Measurements from ENCODE around the gene PARD6A. TPM values are rescaled to one million over a fixed set of nuclear protein-coding genes. Genes with fewer than 3 reads are reported as not detected.

The PARD6A gene
- total and polyA plus RNA-seq, 3 experiments from 2014 or later = 14.7 to 18.3 (median 16.7) TPM

DNA sequence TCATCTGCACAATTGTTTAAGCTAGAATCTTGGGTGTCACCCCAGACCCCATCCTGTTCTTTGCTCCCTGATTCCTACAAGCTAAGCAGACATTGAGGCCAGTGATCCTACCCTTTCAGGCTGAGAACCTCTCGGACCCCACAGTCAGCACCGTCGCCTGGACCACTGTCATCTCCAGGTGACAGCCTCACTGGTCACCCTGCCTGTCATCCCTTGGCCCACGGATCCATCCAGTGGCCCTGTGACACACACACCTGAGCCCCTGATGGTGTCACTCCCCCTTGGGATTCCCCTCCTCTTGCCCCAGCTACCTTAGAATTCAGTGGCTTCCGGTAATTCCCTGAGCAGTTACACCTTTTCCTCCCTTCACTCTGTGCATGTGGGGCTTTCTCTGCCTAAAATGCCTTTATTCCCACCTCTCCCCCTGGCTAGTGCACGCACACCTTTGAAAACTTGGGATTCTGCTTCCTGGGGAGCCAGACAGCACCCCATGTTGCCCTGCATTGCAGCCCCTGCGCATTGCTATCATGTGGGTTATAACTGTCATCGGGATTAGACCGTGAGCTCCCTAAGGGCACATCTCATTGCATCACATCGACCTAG lies 8.8 kb downstream of the PARD6A start:
- no peaks in the 10 kb centered on the region for H3K36me3 Mint-ChIP-seq
- peak overlapping the region in 1 of 8 donors; percentile 77 for H3K27ac Mint-ChIP-seq
- POLR2A ChIA-PET = interaction anchor here (2.8 kb wide), 1 partner anchor 107 kb away, joined by 9 read pairs; the partner anchor contains the start of gene CTCF
- no peak for DNase-seq
- H3K4me3 Mint-ChIP-seq = peak overlapping the region in 2 of 7 donors; percentile 45 to 64
- H3K9me3 Mint-ChIP-seq = no peaks in the 10 kb centered on the region
- no peaks in the 10 kb centered on the region for H3K27me3 ChIP-seq (ENCODE audit: insufficient read depth, low read length, poor library complexity, severe bottlenecking)
- no peak overlapping the region for H3K4me3 ChIP-seq (ENCODE audit: low read length)
- peaks cover 7 to 22% (median 8%) of the 10 kb centered on the region in 3 donors for H3K4me1 Mint-ChIP-seq
- no peak overlapping the region for H3K27ac ChIP-seq (ENCODE audit: low read depth, low read length)
- H3K9me3 ChIP-seq (ENCODE audit: low read length) = no peaks in the 10 kb centered on the region
- no peaks in the 10 kb centered on the region for H3K27me3 Mint-ChIP-seq
- CTCF ChIA-PET = interaction anchor here (1.4 to 7.7 kb wide), 6 partner anchors 10 to 156 kb away, joined by 3 to 95 read pairs (median 14); partner anchors contain the start of genes ACD and CTCF
- peaks cover 17% of the 10 kb centered on the region for H3K4me1 ChIP-seq (ENCODE audit: insufficient read depth, low read length)
- no peaks in the 10 kb centered on the region for H3K36me3 ChIP-seq (ENCODE audit: insufficient read depth, low read length)

DNA sequence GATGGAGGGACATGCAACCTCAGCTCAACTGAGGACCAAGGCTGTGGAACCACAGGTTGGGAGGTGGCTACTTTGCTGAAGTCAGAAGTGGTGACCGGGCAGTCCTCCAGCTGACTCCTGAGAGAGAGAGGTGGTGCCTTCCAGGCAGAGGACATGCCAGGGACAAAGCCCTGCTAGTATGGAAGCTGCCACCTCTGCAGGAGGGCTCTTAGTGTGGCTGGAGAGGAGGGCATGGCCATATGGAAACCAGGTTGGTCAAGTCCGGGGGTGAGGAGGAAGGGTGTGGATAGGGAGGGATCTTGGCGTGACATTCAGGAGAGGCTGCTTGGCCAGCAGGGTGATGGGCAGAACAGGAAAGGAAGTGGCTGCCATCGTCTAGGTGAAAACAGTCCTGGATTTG lies 11.5 kb downstream of the PARD6A start:
- H3K4me1 Mint-ChIP-seq = peaks cover 4 to 8% (median 7%) of the 10 kb centered on the region in 3 donors
- peaks cover 0 to 2% (median 0%) of the 10 kb centered on the region in 3 donors for H3K36me3 Mint-ChIP-seq
- H3K4me1 ChIP-seq (ENCODE audit: insufficient read depth, low read length) = peaks cover 6% of the 10 kb centered on the region
- CTCF ChIA-PET = interaction anchor here (0.8 to 2.9 kb wide), 9 partner anchors 8 to 252 kb away, joined by 3 to 15 read pairs (median 6); partner anchors contain the start of gene CARMIL2
- no peaks in the 10 kb centered on the region for H3K36me3 ChIP-seq (ENCODE audit: insufficient read depth, low read length)
- H3K27ac Mint-ChIP-seq = peak overlapping the region in 3 of 8 donors; percentile 32 to 52 (median 45)
- no peak overlapping the region for H3K4me3 ChIP-seq (ENCODE audit: low read length)
- H3K27me3 ChIP-seq (ENCODE audit: insufficient read depth, low read length, poor library complexity, severe bottlenecking) = no peaks in the 10 kb centered on the region
- H3K9me3 ChIP-seq (ENCODE audit: low read length) = no peaks in the 10 kb centered on the region
- peaks cover 0 to 2% of the 10 kb centered on the region in 2 donors for H3K27me3 Mint-ChIP-seq
- no peak for DNase-seq
- H3K9me3 Mint-ChIP-seq = no peaks in the 10 kb centered on the region
- no peak overlapping the region for H3K27ac ChIP-seq (ENCODE audit: low read depth, low read length)
- POLR2A ChIA-PET = no interaction called here
- peak overlapping the region in 1 of 7 donors; percentile 43 for H3K4me3 Mint-ChIP-seq

DNA sequence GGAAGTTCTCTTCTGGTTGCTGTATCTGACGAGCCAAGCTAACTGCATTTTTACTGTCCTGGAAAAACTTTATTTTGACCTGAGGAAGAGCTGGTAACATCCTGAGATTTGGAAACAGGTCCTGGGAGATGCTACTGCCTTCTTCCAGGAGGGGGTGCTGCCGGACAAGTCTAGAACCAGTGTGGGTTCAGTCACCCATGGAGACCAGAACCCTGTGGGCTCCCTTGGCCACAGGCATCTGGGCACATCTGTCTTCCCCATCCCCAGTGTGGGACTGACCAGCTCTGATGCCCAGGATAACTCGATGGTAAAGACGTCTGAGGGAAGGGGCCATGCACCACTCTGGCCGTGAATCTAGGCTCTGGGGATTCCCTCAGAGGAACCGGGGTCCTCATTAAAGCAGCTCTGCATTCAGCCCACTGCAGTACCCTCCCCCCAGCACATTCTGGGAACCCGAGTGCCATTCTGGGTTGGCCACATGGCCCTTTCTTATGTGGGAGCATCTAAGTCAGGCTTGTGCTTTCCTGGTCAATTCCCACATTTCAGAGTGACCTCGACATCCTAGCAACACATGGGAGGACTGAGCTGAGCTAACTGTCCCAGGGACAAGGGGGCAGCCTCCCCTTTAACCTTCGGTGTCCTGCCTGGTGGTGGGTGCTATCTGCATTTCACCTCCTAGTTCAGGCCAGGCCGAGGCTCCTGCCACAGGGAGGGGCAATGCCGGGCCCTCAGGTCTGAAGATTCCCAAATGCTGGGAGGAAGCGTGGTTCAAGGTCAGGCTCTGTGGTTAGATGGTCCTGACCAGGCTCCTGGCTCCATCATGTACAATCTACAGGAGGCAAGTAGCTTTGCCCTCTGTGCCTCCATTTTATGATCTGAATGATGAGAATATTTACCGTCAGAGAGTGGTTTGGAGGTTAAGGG lies 12.2 kb downstream of the PARD6A start:
- Histone ChIP-seq H3K27me3 (ENCODE audit: insufficient read depth, low read length, poor library complexity, severe bottlenecking) (no peaks in the 10 kb centered on the region), H3K4me3 (ENCODE audit: low read length) (no peak overlapping the region), H3K27ac (ENCODE audit: low read depth, low read length) (no peak overlapping the region), H3K9me3 (ENCODE audit: low read length) (no peaks in the 10 kb centered on the region), H3K4me1 (ENCODE audit: insufficient read depth, low read length) (no peaks in the 10 kb centered on the region), H3K36me3 (ENCODE audit: insufficient read depth, low read length) (no peaks in the 10 kb centered on the region)
- ChIA-PET POLR2A (no interaction called here), CTCF (interaction anchor here (0.8 to 2.9 kb wide), 10 partner anchors 9 to 252 kb away, joined by 3 to 15 read pairs (median 6); partner anchors contain the start of genes CARMIL2 and PARD6A)
- Mint-ChIP-seq H3K27me3 (peaks cover 0 to 2% of the 10 kb centered on the region in 2 donors), H3K27ac (peak overlapping the region in 4 of 8 donors; percentile 32 to 72 (median 54)), H3K4me1 (peaks cover under 1 to 7% (median 1%) of the 10 kb centered on the region in 3 donors), H3K36me3 (peaks cover 0 to 2% (median 0%) of the 10 kb centered on the region in 3 donors), H3K4me3 (peak overlapping the region in 1 of 7 donors; percentile 43), H3K9me3 (no peaks in the 10 kb centered on the region)
- peak in 2 of 5 donors; percentile 21 to 32 for DNase-seq

DNA sequence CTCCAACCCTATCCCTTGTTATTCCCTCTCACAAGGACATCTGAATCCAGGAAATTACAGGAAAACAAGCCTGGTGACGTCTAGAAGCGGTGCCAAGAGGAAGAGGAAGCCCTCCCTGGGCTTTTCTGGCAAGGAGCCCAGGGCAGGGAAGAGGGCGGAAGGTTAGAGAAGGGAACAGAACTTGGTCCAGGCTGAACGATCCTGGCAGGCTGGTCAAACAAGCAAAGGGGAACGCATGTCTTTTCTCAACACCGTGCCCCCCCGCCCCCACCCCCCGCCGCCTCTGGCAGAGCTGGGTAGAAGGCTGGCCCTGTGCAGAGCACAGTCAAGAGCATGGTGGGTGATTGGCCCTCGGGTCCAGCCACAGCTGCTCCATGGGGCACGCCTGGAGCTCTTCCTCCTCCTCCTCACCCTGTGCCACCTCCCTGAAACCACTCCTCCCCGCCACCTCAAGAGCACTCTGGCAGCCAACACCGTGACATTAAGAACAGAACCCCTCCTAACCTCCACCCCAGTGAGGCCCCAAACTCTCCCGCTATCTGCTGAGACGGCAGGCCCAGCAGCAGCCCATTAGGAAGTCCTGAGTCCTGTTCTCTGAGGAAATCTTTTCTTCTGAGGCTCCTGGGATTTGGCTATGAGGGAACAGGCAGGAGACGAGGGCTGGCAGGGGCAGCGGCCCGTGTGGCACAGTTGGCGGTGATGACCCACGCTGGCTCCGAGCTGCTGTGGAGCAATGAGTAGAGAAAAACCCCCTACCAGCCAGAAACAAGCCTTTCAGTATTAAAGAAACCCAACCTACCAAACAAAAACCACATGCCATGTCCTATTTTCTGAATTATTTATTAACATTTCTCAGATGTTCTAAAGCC lies 13.2 kb downstream of the PARD6A start:
- ChIA-PET POLR2A (no interaction called here), CTCF (interaction anchor here (0.7 to 2.9 kb wide), 6 partner anchors 9 to 143 kb away, joined by 3 to 7 read pairs (median 6); partner anchors contain the start of genes CARMIL2 and PARD6A)
- H3K4me3 ChIP-seq (ENCODE audit: low read length) = no peak overlapping the region

DNA sequence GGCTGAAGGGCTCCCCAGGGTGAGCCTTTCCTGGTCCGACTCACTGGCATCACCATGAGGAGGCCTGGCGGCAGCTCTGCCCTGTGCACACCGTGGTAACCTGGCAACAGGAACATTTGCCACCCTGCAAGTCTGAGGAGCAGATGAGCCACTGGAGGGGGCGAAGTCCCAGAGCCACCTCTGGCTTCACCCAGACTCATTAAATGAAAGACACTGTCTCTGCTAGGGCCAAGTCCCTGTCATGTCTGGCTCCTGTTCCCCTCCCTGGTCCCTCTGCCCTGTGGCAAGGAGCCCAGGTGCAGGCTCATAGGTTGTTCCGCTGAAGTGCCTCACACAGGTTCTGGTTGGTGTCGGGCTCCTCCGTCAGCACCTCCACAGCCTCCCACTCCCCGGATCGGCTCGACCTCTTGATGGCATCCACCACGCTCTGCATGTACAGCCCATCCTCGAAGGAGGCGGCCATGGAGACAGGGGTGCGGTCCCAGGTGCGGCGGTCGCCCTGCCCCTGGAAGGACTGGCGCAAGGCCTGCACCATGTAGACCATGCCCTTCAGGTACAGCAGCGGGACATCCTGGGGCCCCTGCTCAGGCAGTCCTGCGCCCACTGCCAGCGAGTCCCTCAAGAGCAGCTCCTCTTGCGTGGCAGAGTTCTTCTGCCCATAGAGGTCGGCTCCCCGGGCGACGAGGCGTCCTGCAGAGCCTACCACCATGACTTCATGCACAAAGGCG lies 14.3 kb downstream of the PARD6A start:
- Histone ChIP-seq H3K9me3 (ENCODE audit: low read length) (no peaks in the 10 kb centered on the region), H3K36me3 (ENCODE audit: insufficient read depth, low read length) (no peaks in the 10 kb centered on the region), H3K27ac (ENCODE audit: low read depth, low read length) (no peak overlapping the region), H3K4me1 (ENCODE audit: insufficient read depth, low read length) (no peaks in the 10 kb centered on the region), H3K4me3 (ENCODE audit: low read length) (no peak overlapping the region), H3K27me3 (ENCODE audit: insufficient read depth, low read length, poor library complexity, severe bottlenecking) (no peaks in the 10 kb centered on the region)
- Mint-ChIP-seq H3K4me1 (no peaks in the 10 kb centered on the region), H3K36me3 (peaks cover 0 to 2% (median 0%) of the 10 kb centered on the region in 3 donors), H3K27me3 (peaks cover 0 to 2% of the 10 kb centered on the region in 2 donors), H3K9me3 (no peaks in the 10 kb centered on the region), H3K4me3 (no peak overlapping the region), H3K27ac (no peak overlapping the region)
- no peak for DNase-seq
- CTCF ChIA-PET = interaction anchor here (0.7 to 2.9 kb wide), 3 partner anchors 17 to 142 kb away, joined by 3 to 7 read pairs (median 5); partner anchors contain the start of gene CARMIL2
- POLR2A ChIA-PET = no interaction called here

More for the DNA sequence above, 13.2 kb downstream of the PARD6A start:
- H3K36me3 Mint-ChIP-seq = peaks cover 0 to 2% (median 0%) of the 10 kb centered on the region in 3 donors
- Histone ChIP-seq H3K27me3 (ENCODE audit: insufficient read depth, low read length, poor library complexity, severe bottlenecking) (no peaks in the 10 kb centered on the region), H3K9me3 (ENCODE audit: low read length) (no peaks in the 10 kb centered on the region), H3K4me1 (ENCODE audit: insufficient read depth, low read length) (no peaks in the 10 kb centered on the region), H3K36me3 (ENCODE audit: insufficient read depth, low read length) (no peaks in the 10 kb centered on the region), H3K27ac (ENCODE audit: low read depth, low read length) (no peak overlapping the region)
- H3K4me3 Mint-ChIP-seq = no peak overlapping the region
- H3K9me3 Mint-ChIP-seq = no peaks in the 10 kb centered on the region
- peak overlapping the region in 5 of 8 donors; percentile 27 to 68 (median 52) for H3K27ac Mint-ChIP-seq
- no peak for DNase-seq
- peaks cover 0 to under 1% (median 0%) of the 10 kb centered on the region in 3 donors for H3K4me1 Mint-ChIP-seq
- peaks cover 0 to 2% of the 10 kb centered on the region in 2 donors for H3K27me3 Mint-ChIP-seq

DNA sequence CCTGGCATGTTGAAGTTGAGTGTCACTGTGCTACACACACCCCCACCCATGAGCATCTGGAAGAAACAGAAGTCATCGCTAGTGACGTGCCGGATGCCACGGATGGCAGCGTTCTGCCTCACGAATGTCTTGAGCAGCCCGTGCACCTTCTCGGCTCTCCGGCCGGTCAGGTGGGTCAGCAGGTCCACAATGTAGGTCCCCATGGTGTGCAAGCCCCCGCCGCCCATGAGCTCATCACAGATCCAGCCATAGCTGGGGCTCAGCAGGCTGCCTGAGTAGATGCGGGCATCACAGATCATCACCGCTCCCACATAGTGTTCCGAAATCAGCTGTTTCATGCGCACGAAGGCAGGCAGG lies 14.8 kb downstream of the PARD6A start:
- no peaks in the 10 kb centered on the region for H3K36me3 ChIP-seq (ENCODE audit: insufficient read depth, low read length)
- Mint-ChIP-seq H3K36me3 (peaks cover 0 to 5% (median 0%) of the 10 kb centered on the region in 3 donors), H3K4me1 (no peaks in the 10 kb centered on the region), H3K27me3 (peaks cover 0 to 2% of the 10 kb centered on the region in 2 donors), H3K4me3 (no peak overlapping the region), H3K27ac (peak overlapping the region in 2 of 8 donors; percentile 68 to 82), H3K9me3 (no peaks in the 10 kb centered on the region)
- CTCF ChIA-PET = interaction anchor here (1.2 kb wide), 1 partner anchor 42 kb away, joined by 3 read pairs; no protein-coding TSS in a partner anchor
- H3K27me3 ChIP-seq (ENCODE audit: insufficient read depth, low read length, poor library complexity, severe bottlenecking) = no peaks in the 10 kb centered on the region
- H3K4me3 ChIP-seq (ENCODE audit: low read length) = no peak overlapping the region
- POLR2A ChIA-PET = no interaction called here
- no peaks in the 10 kb centered on the region for H3K9me3 ChIP-seq (ENCODE audit: low read length)
- H3K27ac ChIP-seq (ENCODE audit: low read depth, low read length) = no peak overlapping the region
- no peak for DNase-seq
- no peaks in the 10 kb centered on the region for H3K4me1 ChIP-seq (ENCODE audit: insufficient read depth, low read length)

DNA sequence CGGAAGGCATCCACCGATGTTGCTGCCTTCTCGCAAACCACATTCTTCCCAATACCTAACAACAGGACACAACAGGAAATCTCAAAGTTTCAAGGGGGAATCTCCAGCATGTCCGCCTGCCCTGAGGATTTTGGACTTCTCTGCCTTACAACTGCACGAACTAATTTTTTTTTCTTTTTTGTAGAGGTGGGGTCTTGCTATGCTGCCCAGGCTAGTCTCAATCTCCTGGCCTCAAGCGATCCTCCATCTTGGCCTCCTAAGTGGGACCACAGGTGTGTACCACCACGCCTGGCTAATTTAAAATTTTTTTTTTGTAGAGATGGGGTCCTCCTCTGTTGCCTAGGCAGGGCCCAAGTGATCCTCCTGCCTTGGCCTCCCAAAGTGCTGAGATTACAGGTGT lies 15.2 kb downstream of the PARD6A start:
- no peaks in the 10 kb centered on the region for H3K36me3 ChIP-seq (ENCODE audit: insufficient read depth, low read length)
- Mint-ChIP-seq H3K27ac (peak overlapping the region in 2 of 8 donors; percentile 68 to 82), H3K36me3 (peaks cover 0 to 8% (median 0%) of the 10 kb centered on the region in 3 donors), H3K9me3 (no peaks in the 10 kb centered on the region), H3K27me3 (peaks cover 0 to 2% of the 10 kb centered on the region in 2 donors), H3K4me3 (no peak overlapping the region), H3K4me1 (no peaks in the 10 kb centered on the region)
- H3K27me3 ChIP-seq (ENCODE audit: insufficient read depth, low read length, poor library complexity, severe bottlenecking) = no peaks in the 10 kb centered on the region
- H3K4me3 ChIP-seq (ENCODE audit: low read length) = no peak overlapping the region
- no peaks in the 10 kb centered on the region for H3K4me1 ChIP-seq (ENCODE audit: insufficient read depth, low read length)
- no peak for DNase-seq
- H3K9me3 ChIP-seq (ENCODE audit: low read length) = no peaks in the 10 kb centered on the region
- POLR2A ChIA-PET = no interaction called here
- CTCF ChIA-PET = interaction anchor here (1.2 to 1.3 kb wide), 2 partner anchors 9 to 42 kb away, joined by 3 to 4 read pairs; no protein-coding TSS in a partner anchor
- H3K27ac ChIP-seq (ENCODE audit: low read depth, low read length) = no peak overlapping the region
